Kidney (tissue), 14 donors: ENCODE measurements around the gene LRRN2. TPM values are rescaled to one million over a fixed set of nuclear protein-coding genes. Genes with fewer than 3 reads are reported as not detected.
A peak's percentile ranks its signal among the peaks of the same experiment; 100 is the strongest.

ENCODE experiments used
- DNase-seq, 5 donors: peaks; one replicate each; pipeline ENCODE4 v3.0.0-alpha.2; 2013 to 2020
- FAIRE-seq: peaks from 2 replicates; lab custom pipeline; 2012; peaks lifted over from hg19 to GRCh38; lab: Jason Lieb, UNC
- H3K27ac ChIP-seq, 2 donors: one replicate each; pipeline ENCODE4 v1.7.0; 2013; ENCODE audit warnings: low read depth in 2 of 2, low read length in 2 of 2, inconsistent platforms in 1 of 2
- H3K27me3 ChIP-seq: one replicate; pipeline ENCODE4 v1.7.1; 2013; ENCODE audit warnings: low read length, inconsistent platforms; ENCODE audit not compliant: control insufficient read depth, insufficient read depth
- H3K36me3 ChIP-seq, 3 donors: one replicate each; pipeline versions ENCODE4 v1.7.0 to v1.7.1; 2013; ENCODE audit warnings: low read length in 3 of 3, control low read depth in 1 of 3, inconsistent platforms in 1 of 3; ENCODE audit not compliant: insufficient read depth in 3 of 3, control insufficient read depth in 2 of 3
- H3K4me1 ChIP-seq, 3 donors: one replicate each; pipeline versions ENCODE4 v1.7.0 to v1.7.1; 2013; ENCODE audit warnings: low read length in 3 of 3, inconsistent platforms in 1 of 3, low read depth in 1 of 3; ENCODE audit not compliant: control insufficient read depth in 2 of 3, insufficient read depth in 2 of 3
- H3K4me3 ChIP-seq, 3 donors: one replicate each; pipeline versions ENCODE4 v1.7.0 to v1.8.1; 2013; ENCODE audit warnings: low read length in 3 of 3, control low read depth in 1 of 3, inconsistent platforms in 1 of 3
- H3K9ac ChIP-seq, 3 donors: one replicate each; pipeline versions ENCODE4 v1.7.0 to v1.7.1; 2013; ENCODE audit warnings: low read length in 3 of 3, control low read depth in 1 of 3, inconsistent platforms in 1 of 3
- H3K9me3 ChIP-seq, 3 donors: one replicate each; pipeline versions ENCODE4 v1.7.0 to v1.7.1; 2013; ENCODE audit warnings: low read length in 3 of 3, control low read depth in 1 of 3, inconsistent platforms in 1 of 3; ENCODE audit not compliant: control insufficient read depth in 2 of 3, insufficient read depth in 1 of 3
- intact Hi-C: fragments of 100-400 bp; cut with DNase I; formaldehyde crosslinking; loops from one replicate; pipeline ENCODE4 v1.11.1; 2022
- polyA plus RNA-seq: library from polyadenylated mRNA; stranded (reverse); fragments of 350-450 nt; fragmentation: Illumina TruSeq; extraction: RNeasy Lipid Tissue Mini Kit (QIAGEN cat#74804); gene quantifications from one replicate; pipeline ENCODE4 v1.2.3, GENCODE V29; 2014; ENCODE audit warnings: low read depth, low replicate concordance; ENCODE audit not compliant: insufficient read depth
- total RNA-seq: library from RNA; stranded (reverse); fragmentation: NEBNext Ultra II Directional; extraction: Animal tissue kit (Norgen Biotek cat#: 25700); gene quantifications from one replicate; pipeline ENCODE4 v1.2.1, GENCODE V29; 2021
- TF ChIP-seq, protein P1 (sequence below): IDR thresholded peaks from 3 replicates; pipeline ENCODE4 v1.5.1; 2012; ENCODE audit warnings: mild to moderate bottlenecking, moderate library complexity, borderline replicate concordance; ENCODE audit not compliant: insufficient read depth; ENCODE audit errors: extremely low read depth
- donor health status: control.
- donor health status: control.
- donor health status: control.
- donor health status: control.
- donor health status: control.
- donor health status: DM: yes; HTN: yes; CAD: no.
- donor health status: Normal renal cell carcinoma (clear cell type).

Gene LRRN2
- total and polyA plus RNA-seq, 2 donors from 2014 or later: 14.4 to 16.0 TPM

DNA sequence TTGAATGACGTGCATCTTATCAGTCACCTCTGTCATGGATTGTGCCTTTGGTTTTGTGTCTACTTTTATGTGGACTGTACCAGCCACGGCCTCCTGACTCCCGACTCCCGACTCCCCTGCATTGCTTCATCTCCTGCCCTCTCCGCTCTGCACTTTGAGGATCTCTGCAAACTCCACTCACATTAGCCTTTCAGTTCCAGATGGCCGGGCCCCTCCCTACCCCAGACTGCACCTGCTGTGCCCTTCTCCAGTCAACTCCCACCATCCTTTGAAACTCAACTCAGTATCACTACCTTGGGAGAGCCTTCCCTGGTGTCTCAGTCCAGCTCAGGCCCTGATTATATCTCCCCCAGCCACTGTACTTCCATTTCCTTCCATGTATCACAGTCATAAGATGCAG lies 97.9 kb downstream of the LRRN2 start:
- peak in 3 of 5 donors; percentile 20 to 27 (median 21) for DNase-seq
- FAIRE-seq: no peak
- intact Hi-C loops: no loop called here

DNA sequence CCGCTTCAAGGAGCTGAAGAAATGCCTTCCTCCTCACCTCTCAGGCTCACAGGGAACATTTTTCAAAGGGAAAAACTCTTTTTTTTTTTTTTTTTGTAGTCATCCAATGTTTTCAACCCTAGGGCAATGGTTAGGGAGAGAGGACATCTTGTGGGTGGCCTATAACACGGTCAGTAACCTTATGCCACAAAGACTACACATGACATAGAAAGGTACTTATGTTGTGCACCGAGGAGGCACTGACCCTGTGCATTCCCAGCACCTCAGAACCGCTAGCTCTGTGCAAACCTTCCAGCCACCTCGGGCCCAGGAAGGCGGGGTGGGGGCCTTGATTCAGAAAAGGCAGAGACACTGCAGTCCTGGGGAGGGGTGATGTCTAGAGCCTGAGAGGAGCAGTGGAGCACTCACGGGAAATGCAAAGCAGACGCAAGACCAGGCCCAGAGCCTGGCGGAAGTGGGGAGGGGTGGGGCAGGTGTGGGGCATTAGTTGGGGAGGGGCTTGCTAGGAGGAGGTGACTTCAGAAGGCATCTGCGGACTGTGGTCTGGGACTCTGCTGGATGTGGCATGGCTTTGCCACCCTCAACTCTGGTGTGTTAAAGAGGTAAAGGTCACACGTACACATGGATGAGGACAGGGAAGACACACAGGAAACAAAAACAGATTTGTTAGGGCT lies 100.7 kb downstream of the LRRN2 start:
- H3K4me1 ChIP-seq: no peaks in the 10 kb centered on the region
- no peak for DNase-seq
- intact Hi-C loops: no loop called here
- H3K27ac ChIP-seq: no peak overlapping the region
- H3K4me3 ChIP-seq: no peak overlapping the region
- no peaks in the 10 kb centered on the region for H3K36me3 ChIP-seq
- TF ChIP-seq, protein P1, sequence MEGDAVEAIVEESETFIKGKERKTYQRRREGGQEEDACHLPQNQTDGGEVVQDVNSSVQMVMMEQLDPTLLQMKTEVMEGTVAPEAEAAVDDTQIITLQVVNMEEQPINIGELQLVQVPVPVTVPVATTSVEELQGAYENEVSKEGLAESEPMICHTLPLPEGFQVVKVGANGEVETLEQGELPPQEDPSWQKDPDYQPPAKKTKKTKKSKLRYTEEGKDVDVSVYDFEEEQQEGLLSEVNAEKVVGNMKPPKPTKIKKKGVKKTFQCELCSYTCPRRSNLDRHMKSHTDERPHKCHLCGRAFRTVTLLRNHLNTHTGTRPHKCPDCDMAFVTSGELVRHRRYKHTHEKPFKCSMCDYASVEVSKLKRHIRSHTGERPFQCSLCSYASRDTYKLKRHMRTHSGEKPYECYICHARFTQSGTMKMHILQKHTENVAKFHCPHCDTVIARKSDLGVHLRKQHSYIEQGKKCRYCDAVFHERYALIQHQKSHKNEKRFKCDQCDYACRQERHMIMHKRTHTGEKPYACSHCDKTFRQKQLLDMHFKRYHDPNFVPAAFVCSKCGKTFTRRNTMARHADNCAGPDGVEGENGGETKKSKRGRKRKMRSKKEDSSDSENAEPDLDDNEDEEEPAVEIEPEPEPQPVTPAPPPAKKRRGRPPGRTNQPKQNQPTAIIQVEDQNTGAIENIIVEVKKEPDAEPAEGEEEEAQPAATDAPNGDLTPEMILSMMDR: no peak
- no peak overlapping the region for H3K9ac ChIP-seq
- no peaks in the 10 kb centered on the region for H3K9me3 ChIP-seq
- no peak for FAIRE-seq
- no peaks in the 10 kb centered on the region for H3K27me3 ChIP-seq

More for the DNA sequence above, 97.9 kb downstream of the LRRN2 start:
- Histone ChIP-seq H3K4me1 (no peaks in the 10 kb centered on the region), H3K9me3 (no peaks in the 10 kb centered on the region), H3K9ac (no peak overlapping the region), H3K27ac (no peak overlapping the region), H3K27me3 (no peaks in the 10 kb centered on the region), H3K36me3 (no peaks in the 10 kb centered on the region), H3K4me3 (no peak overlapping the region)
- TF ChIP-seq, protein P1: no peak

DNA sequence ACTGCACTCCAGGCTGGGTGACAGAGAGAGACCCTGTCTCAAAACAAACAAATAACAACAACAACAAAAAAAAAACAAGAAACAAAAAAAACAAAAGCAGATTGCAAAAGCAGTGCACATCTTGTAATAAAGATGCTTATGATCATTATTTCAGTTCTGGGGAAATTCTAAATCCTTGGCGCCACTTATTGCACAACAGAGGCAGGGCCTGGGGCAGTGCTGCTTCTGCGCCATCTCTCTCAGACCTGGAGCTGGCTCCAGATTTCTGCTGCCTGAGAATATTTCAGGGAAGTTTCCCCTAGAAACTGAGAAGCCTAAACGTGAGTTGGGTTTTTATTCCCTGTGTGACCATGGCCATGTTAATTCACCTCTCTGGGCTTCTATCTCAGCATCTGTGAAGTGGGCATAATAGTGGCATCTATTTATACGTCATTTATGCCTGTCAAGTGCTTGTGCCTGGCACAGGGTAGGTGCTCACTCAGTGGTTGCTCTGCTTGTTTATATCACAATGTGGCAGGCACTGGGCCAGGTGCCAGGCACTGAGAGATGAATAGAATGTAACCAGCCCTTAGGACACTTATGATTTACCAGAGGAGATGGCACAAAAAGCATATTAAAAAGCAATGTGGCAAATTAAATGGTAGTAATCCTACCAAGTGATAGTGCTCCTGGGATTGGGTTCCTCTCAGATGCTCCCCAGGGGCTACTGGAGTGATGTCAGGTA lies 101.5 kb downstream of the LRRN2 start:
- no peak for FAIRE-seq

More for the DNA sequence above, 101.5 kb downstream of the LRRN2 start:
- Histone ChIP-seq H3K27me3 (no peaks in the 10 kb centered on the region), H3K9ac (no peak overlapping the region), H3K27ac (no peak overlapping the region), H3K4me3 (no peak overlapping the region), H3K36me3 (no peaks in the 10 kb centered on the region), H3K9me3 (no peaks in the 10 kb centered on the region), H3K4me1 (no peaks in the 10 kb centered on the region)
- no peak for DNase-seq
- intact Hi-C loops: no loop called here
- TF ChIP-seq, protein P1: no peak
